Measurements from ENCODE around the gene SORD. TPM values are rescaled to one million over a fixed set of nuclear protein-coding genes. Genes with fewer than 3 reads are reported as not detected.

SORD gene
- total and polyA plus RNA-seq, 7 experiments from 2014 or later: 2.7 to 7.8 (median 6.5) TPM

DNA sequence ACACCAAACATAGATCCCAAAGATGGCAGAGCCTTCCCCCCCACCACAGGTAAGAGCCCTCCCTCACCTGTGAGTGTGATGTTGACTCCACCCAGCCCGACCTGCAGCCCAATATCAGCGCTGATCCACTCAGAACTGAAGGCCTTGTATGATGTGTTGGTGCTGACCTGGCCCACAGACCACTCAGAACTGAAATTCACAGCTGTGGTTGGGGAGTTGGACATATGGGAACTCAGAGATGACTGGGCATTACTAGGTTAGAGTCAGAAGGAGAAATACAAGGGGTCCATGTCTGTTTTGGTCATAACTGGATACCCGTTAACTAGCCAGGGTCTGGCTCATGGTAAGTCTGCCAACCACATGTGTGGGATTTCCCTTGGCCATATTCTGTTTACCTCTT is 98.0 kb downstream of the SORD start:
- H3K9me3 Mint-ChIP-seq: no peaks in the 10 kb centered on the region
- H3K27ac Mint-ChIP-seq: peak overlapping the region in 2 of 9 donors; percentile 34 to 52
- peaks cover 0 to 11% of the 10 kb centered on the region in 2 donors for H3K27me3 ChIP-seq (ENCODE audit: control insufficient read depth in 2 of 2, insufficient read depth in 2 of 2, low read length in 2 of 2)
- H3K27ac ChIP-seq (ENCODE audit: low read depth, low read length): no peak overlapping the region
- ChIA-PET POLR2A (no interaction called here), CTCF (interaction anchor here (0.6 to 1.3 kb wide), 3 partner anchors 10 to 611 kb away, joined by 3 to 5 read pairs (median 4); no protein-coding TSS in a partner anchor)
- ATAC-seq: no peak
- no peaks in the 10 kb centered on the region for H3K36me3 ChIP-seq (ENCODE audit: control insufficient read depth in 2 of 3, insufficient read depth in 3 of 3, low read length in 3 of 3)
- H3K4me3 Mint-ChIP-seq: no peak overlapping the region
- peaks cover 0 to 18% of the 10 kb centered on the region in 2 donors for H3K4me1 ChIP-seq (ENCODE audit: control insufficient read depth in 2 of 2, insufficient read depth in 2 of 2, low read length in 2 of 2)
- peaks cover 0 to 2% (median 0%) of the 10 kb centered on the region in 5 donors for H3K36me3 Mint-ChIP-seq
- no peak overlapping the region for H3K4me3 ChIP-seq (ENCODE audit: low read length)
- no peak for DNase-seq
- peaks cover 53 to 74% (median 54%) of the 10 kb centered on the region in 5 donors for H3K27me3 Mint-ChIP-seq
- no peaks in the 10 kb centered on the region for H3K9me3 ChIP-seq (ENCODE audit: control insufficient read depth in 2 of 3, low read length in 3 of 3)
- H3K4me1 Mint-ChIP-seq: peaks cover 13 to 21% (median 18%) of the 10 kb centered on the region in 7 donors
- intact Hi-C loops (cut with micrococcal nuclease): loop anchor here (10.0 kb wide), 2 partner anchors 84 to 494 kb away; no protein-coding TSS in a partner anchor

DNA sequence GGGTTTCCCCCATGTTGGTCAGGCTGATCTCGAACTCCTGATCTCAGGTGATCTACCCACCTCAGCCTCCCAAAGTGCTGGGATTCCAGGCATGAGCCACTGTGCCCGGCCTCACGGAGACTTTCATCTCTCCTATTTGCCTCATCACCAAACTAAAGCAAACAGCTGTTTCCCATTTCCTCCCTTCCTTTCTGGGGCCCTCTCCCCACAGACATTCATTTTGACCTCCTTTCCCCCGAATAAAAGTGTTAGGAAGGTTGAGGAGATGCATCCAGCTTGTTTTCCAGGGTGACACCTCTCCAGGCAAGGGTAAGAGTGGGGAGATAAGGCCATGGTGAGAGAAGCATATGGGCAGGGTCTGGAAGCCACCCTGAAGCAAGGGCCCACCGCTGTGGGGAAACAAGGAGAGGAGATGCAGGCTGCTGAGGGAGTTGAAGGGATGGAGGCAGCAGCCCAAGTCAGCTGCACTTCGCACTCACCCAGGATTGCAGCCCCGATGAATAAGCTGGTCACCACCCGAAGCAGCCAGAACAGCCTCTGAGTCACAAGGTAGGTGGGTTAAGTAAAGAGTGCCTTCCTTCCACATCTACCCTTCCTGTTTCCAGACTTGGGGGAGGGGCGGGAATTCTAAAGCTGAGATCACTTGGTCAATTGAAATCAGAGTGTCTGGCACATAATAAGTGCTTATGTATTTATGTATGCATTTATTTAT is 98.9 kb downstream of the SORD start:
- Histone ChIP-seq H3K27ac (ENCODE audit: low read depth, low read length) (no peak overlapping the region), H3K4me3 (ENCODE audit: low read length) (no peak overlapping the region), H3K36me3 (ENCODE audit: control insufficient read depth in 2 of 3, insufficient read depth in 3 of 3, low read length in 3 of 3) (no peaks in the 10 kb centered on the region), H3K4me1 (ENCODE audit: control insufficient read depth in 2 of 2, insufficient read depth in 2 of 2, low read length in 2 of 2) (peaks cover 0 to 11% of the 10 kb centered on the region in 2 donors), H3K27me3 (ENCODE audit: control insufficient read depth in 2 of 2, insufficient read depth in 2 of 2, low read length in 2 of 2) (peaks cover 0 to 15% of the 10 kb centered on the region in 2 donors), H3K9me3 (ENCODE audit: control insufficient read depth in 2 of 3, low read length in 3 of 3) (no peaks in the 10 kb centered on the region)
- no peak overlapping the region for H3K4me3 Mint-ChIP-seq
- H3K36me3 Mint-ChIP-seq: peaks cover 0 to 2% (median 0%) of the 10 kb centered on the region in 5 donors
- ChIA-PET POLR2A (no interaction called here), CTCF (interaction anchor here (0.6 to 1.3 kb wide), 3 partner anchors 9 to 612 kb away, joined by 3 to 5 read pairs (median 4); no protein-coding TSS in a partner anchor)
- H3K9me3 Mint-ChIP-seq: peaks cover 0 to 2% (median 0%) of the 10 kb centered on the region in 11 donors
- DNase-seq (no peak), ATAC-seq (no peak)
- peaks cover 10 to 16% (median 13%) of the 10 kb centered on the region in 7 donors for H3K4me1 Mint-ChIP-seq
- H3K27ac Mint-ChIP-seq: no peak overlapping the region
- H3K27me3 Mint-ChIP-seq: peaks cover 51 to 73% (median 54%) of the 10 kb centered on the region in 5 donors
- intact Hi-C loops (cut with micrococcal nuclease): loop anchor here (10.0 kb wide), 2 partner anchors 83 to 493 kb away; no protein-coding TSS in a partner anchor

DNA sequence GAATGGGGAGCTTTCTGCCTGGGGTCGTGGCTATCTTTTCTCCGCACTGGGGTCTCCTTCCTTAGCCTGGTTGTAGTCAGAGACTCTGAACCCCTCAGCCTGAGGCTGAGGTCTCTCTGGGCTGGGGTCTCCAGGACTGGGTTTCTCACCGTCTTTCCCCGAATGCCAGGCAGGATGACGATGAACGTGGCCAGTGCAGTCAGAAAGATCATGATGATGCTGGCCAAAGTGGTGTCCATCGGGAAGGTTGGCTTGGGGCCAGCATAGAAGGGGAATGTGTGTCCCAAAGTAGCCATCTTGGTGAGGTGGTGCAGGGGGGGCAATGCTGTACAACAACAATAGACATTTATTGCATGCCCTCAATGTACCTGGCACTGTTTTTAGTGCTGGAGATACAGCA is 99.7 kb downstream of the SORD start:
- H3K36me3 ChIP-seq (ENCODE audit: control insufficient read depth in 2 of 3, insufficient read depth in 3 of 3, low read length in 3 of 3): no peaks in the 10 kb centered on the region
- ChIA-PET CTCF (no interaction called here), POLR2A (no interaction called here)
- peaks cover 0 to 2% of the 10 kb centered on the region in 2 donors for H3K4me1 ChIP-seq (ENCODE audit: control insufficient read depth in 2 of 2, insufficient read depth in 2 of 2, low read length in 2 of 2)
- H3K27ac ChIP-seq (ENCODE audit: low read depth, low read length): no peak overlapping the region
- H3K4me1 Mint-ChIP-seq: peaks cover 4 to 8% (median 6%) of the 10 kb centered on the region in 7 donors
- ATAC-seq (no peak), DNase-seq (no peak)
- no peak overlapping the region for H3K27ac Mint-ChIP-seq
- no peaks in the 10 kb centered on the region for H3K36me3 Mint-ChIP-seq
- peaks cover 48 to 66% (median 50%) of the 10 kb centered on the region in 5 donors for H3K27me3 Mint-ChIP-seq
- no peak overlapping the region for H3K4me3 ChIP-seq (ENCODE audit: low read length)
- no peak overlapping the region for H3K4me3 Mint-ChIP-seq
- no peaks in the 10 kb centered on the region for H3K9me3 ChIP-seq (ENCODE audit: control insufficient read depth in 2 of 3, low read length in 3 of 3)
- peaks cover 0 to 2% (median 0%) of the 10 kb centered on the region in 11 donors for H3K9me3 Mint-ChIP-seq
- intact Hi-C loops (cut with micrococcal nuclease): loop anchor here (10.0 kb wide), 2 partner anchors 82 to 492 kb away; no protein-coding TSS in a partner anchor
- peaks cover 0 to 9% of the 10 kb centered on the region in 2 donors for H3K27me3 ChIP-seq (ENCODE audit: control insufficient read depth in 2 of 2, insufficient read depth in 2 of 2, low read length in 2 of 2)

DNA sequence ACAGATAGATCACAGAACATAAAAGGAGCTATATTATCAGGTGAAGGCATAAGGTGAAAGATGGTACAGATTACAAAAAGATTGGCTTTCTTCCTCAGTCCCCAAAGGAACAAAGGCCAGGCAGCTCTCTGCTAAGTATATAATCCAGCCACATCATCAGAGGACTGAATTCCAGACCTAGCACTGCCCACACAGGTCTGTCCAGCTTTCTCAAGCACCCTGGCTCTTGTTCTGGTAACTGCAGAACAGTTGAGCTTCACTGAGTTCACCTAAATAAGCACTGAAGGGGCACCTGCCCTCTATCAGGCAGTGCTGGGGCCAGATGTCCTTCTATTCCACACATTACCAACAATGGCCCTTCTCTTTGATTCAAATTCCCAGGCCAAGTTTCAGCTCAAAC is 100.4 kb downstream of the SORD start:
- Mint-ChIP-seq H3K4me3 (no peak overlapping the region), H3K4me1 (peaks cover 0 to 2% (median 2%) of the 10 kb centered on the region in 7 donors), H3K9me3 (peaks cover 0 to 2% (median 0%) of the 10 kb centered on the region in 11 donors), H3K36me3 (no peaks in the 10 kb centered on the region), H3K27me3 (peaks cover 49 to 66% (median 50%) of the 10 kb centered on the region in 5 donors), H3K27ac (no peak overlapping the region)
- no peaks in the 10 kb centered on the region for H3K36me3 ChIP-seq (ENCODE audit: control insufficient read depth in 2 of 3, insufficient read depth in 3 of 3, low read length in 3 of 3)
- no peak for DNase-seq
- H3K4me1 ChIP-seq (ENCODE audit: control insufficient read depth in 2 of 2, insufficient read depth in 2 of 2, low read length in 2 of 2): no peaks in the 10 kb centered on the region
- ATAC-seq: no peak
- no peak overlapping the region for H3K27ac ChIP-seq (ENCODE audit: low read depth, low read length)
- ChIA-PET POLR2A (no interaction called here), CTCF (no interaction called here)
- peaks cover 0 to 8% of the 10 kb centered on the region in 2 donors for H3K27me3 ChIP-seq (ENCODE audit: control insufficient read depth in 2 of 2, insufficient read depth in 2 of 2, low read length in 2 of 2)
- intact Hi-C loops (cut with micrococcal nuclease): loop anchor here (10.0 kb wide), 2 partner anchors 81 to 491 kb away; no protein-coding TSS in a partner anchor
- no peaks in the 10 kb centered on the region for H3K9me3 ChIP-seq (ENCODE audit: control insufficient read depth in 2 of 3, low read length in 3 of 3)
- H3K4me3 ChIP-seq (ENCODE audit: low read length): no peak overlapping the region

GRCh38 chr15:45126535-45127158 is 103.7 kb downstream of the SORD start:
- Histone ChIP-seq H3K27me3 (ENCODE audit: control insufficient read depth in 2 of 2, insufficient read depth in 2 of 2, low read length in 2 of 2) (peaks cover 0 to 8% of the 10 kb centered on the region in 2 donors), H3K4me1 (ENCODE audit: control insufficient read depth in 2 of 2, insufficient read depth in 2 of 2, low read length in 2 of 2) (no peaks in the 10 kb centered on the region), H3K4me3 (ENCODE audit: low read length) (no peak overlapping the region), H3K9me3 (ENCODE audit: control insufficient read depth in 2 of 3, low read length in 3 of 3) (no peaks in the 10 kb centered on the region), H3K36me3 (ENCODE audit: control insufficient read depth in 2 of 3, insufficient read depth in 3 of 3, low read length in 3 of 3) (no peaks in the 10 kb centered on the region), H3K27ac (ENCODE audit: low read depth, low read length) (no peak overlapping the region)
- Mint-ChIP-seq H3K27me3 (peaks cover 59 to 70% (median 61%) of the 10 kb centered on the region in 5 donors), H3K36me3 (no peaks in the 10 kb centered on the region), H3K27ac (no peak overlapping the region), H3K4me1 (peaks cover 0 to 13% (median 6%) of the 10 kb centered on the region in 7 donors), H3K4me3 (no peak overlapping the region), H3K9me3 (peaks cover 0 to 2% (median 0%) of the 10 kb centered on the region in 11 donors)
- intact Hi-C loops (cut with micrococcal nuclease): loop anchor here (1.0 to 10.0 kb wide), 8 partner anchors 9 to 488 kb away; no protein-coding TSS in a partner anchor
- DNase-seq (peak in 7 of 9 donors; percentile 17 to 51 (median 43)), ATAC-seq (peak; percentile 72)
- ChIA-PET CTCF (interaction anchor here (0.7 to 1.5 kb wide), 4 partner anchors 8 to 290 kb away, joined by 3 to 12 read pairs (median 4); no protein-coding TSS in a partner anchor), POLR2A (interaction anchor here (1.0 kb wide), 1 partner anchor 74 kb away, joined by 3 read pairs; no protein-coding TSS in a partner anchor)
